Measurements from ENCODE around the gene BANP. TPM values are rescaled to one million over a fixed set of nuclear protein-coding genes. Genes with fewer than 3 reads are reported as not detected.

The BANP gene
- total RNA-seq, 4 donors from 2014 or later: 18.9 to 33.6 (median 28.2) TPM

DNA sequence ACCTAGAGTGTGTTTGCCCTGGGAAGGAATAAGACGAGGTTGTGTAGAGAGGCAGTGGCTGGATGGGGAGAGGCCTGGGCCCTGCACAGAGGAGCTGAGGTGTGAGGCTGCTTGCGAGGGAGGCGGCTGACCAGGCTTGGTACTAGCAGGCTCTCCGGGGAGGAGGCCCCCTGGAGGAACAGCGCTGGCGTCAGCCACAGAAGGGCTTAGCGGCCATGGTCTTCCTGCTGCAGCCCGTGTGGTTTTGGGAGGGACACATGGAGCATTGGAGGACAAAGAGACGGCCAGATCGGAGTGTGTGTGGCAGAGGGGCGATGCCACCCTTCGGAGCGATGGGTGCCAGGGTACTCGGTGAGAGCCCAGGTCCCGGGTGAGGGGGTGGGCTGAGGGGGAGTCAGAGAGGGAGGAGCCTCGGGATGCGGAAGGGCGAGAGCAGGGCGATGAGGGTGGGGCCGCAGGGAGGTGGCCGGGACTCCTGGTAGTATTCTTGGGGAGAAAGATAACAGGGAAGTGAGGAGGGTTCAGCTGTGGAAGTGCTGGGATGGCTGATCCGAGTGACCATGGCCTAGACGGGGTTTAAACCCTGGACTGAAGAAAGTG is 8.3 kb downstream of the BANP start:
- WGBS: 83% methylated on average over 23 of the region's 23 CpGs
- H3K4me3 ChIP-seq: no peak overlapping the region
- intact Hi-C loops (cut with DNase I): no loop called here
- no peak for TF ChIP-seq POLR2A (IDR thresholded peaks at IDR 0.05; ENCODE audit: low read depth)
- no peak for TF ChIP-seq EP300 (IDR thresholded peaks at IDR 0.05)
- no peak for TF ChIP-seq CTCF (IDR thresholded peaks at IDR 0.05)
- TF ChIP-seq POLR2AphosphoS5 (IDR thresholded peaks at IDR 0.05): no peak
- H3K36me3 ChIP-seq: peaks cover 0 to 17% (median 8%) of the 10 kb centered on the region in 4 donors
- H3K27ac ChIP-seq (replicated peaks in 1 of 4): no peak overlapping the region
- peaks cover 36 to 53% (median 37%) of the 10 kb centered on the region in 4 donors for H3K4me1 ChIP-seq
- DNase-seq (ENCODE audit: extremely low spot score): no peak
- no peaks in the 10 kb centered on the region for H3K27me3 ChIP-seq
- H3K9me3 ChIP-seq: no peaks in the 10 kb centered on the region

- TF ChIP-seq CTCF (IDR thresholded peaks at IDR 0.05) (no peak), POLR2AphosphoS5 (IDR thresholded peaks at IDR 0.05) (no peak), EP300 (IDR thresholded peaks at IDR 0.05) (no peak), POLR2A (IDR thresholded peaks at IDR 0.05; ENCODE audit: low read depth) (no peak)
- Histone ChIP-seq H3K4me3 (no peak overlapping the region), H3K4me1 (peaks cover 32 to 53% (median 34%) of the 10 kb centered on the region in 4 donors), H3K9me3 (no peaks in the 10 kb centered on the region), H3K27ac (replicated peaks in 1 of 4) (no peak overlapping the region), H3K27me3 (no peaks in the 10 kb centered on the region), H3K36me3 (peaks cover 0 to 12% (median 5%) of the 10 kb centered on the region in 4 donors)
- WGBS: 87% methylated on average over 5 of the region's 5 CpGs
- intact Hi-C loops (cut with DNase I): no loop called here
- DNase-seq (ENCODE audit: extremely low spot score): no peak
Observed at GRCh38 chr16:87960296-87960695, 9.1 kb downstream of the BANP start.

- 87% methylated on average over 8 of the region's 8 CpGs for WGBS
- intact Hi-C loops (cut with DNase I): no loop called here
Observed at GRCh38 chr16:87960852-87961251, 9.6 kb downstream of the BANP start.

GRCh38 chr16:87961623-87962022 is 10.4 kb downstream of the BANP start:
- TF ChIP-seq POLR2A (IDR thresholded peaks at IDR 0.05; ENCODE audit: low read depth) (no peak), CTCF (IDR thresholded peaks at IDR 0.05) (no peak), POLR2AphosphoS5 (IDR thresholded peaks at IDR 0.05) (no peak), EP300 (IDR thresholded peaks at IDR 0.05) (no peak)
- WGBS: 76% methylated on average over 4 of the region's 4 CpGs
- no peaks in the 10 kb centered on the region for H3K27me3 ChIP-seq
- no peak overlapping the region for H3K4me3 ChIP-seq
- DNase-seq (ENCODE audit: extremely low spot score): no peak
- intact Hi-C loops (cut with DNase I): no loop called here
- H3K36me3 ChIP-seq: peaks cover 0 to 12% (median 5%) of the 10 kb centered on the region in 4 donors
- peaks cover 32 to 53% (median 33%) of the 10 kb centered on the region in 4 donors for H3K4me1 ChIP-seq
- H3K27ac ChIP-seq (replicated peaks in 1 of 4): no peak overlapping the region
- H3K9me3 ChIP-seq: no peaks in the 10 kb centered on the region

More at GRCh38 chr16:87960852-87961251, 9.6 kb downstream of the BANP start:
- Histone ChIP-seq H3K27me3 (no peaks in the 10 kb centered on the region), H3K9me3 (no peaks in the 10 kb centered on the region), H3K36me3 (peaks cover 0 to 12% (median 5%) of the 10 kb centered on the region in 4 donors), H3K4me1 (peaks cover 32 to 53% (median 33%) of the 10 kb centered on the region in 4 donors), H3K27ac (replicated peaks in 1 of 4) (no peak overlapping the region), H3K4me3 (no peak overlapping the region)
- TF ChIP-seq POLR2A (IDR thresholded peaks at IDR 0.05; ENCODE audit: low read depth) (no peak), EP300 (IDR thresholded peaks at IDR 0.05) (no peak), POLR2AphosphoS5 (IDR thresholded peaks at IDR 0.05) (no peak), CTCF (IDR thresholded peaks at IDR 0.05) (no peak)
- DNase-seq (ENCODE audit: extremely low spot score): no peak

Measured in esophagus muscularis mucosa (tissue), 4 donors.